OCI-LY7 (cell line): ENCODE measurements around the gene ZEB1.

Source experiments
- CTCF ChIP-seq: fragments of 200-600 bp; sonication (generic); conservative IDR thresholded peaks from 2 replicates; pipeline ENCODE4 v1.5.1; 2014; ENCODE audit warnings: mild to moderate bottlenecking, antibody characterized with exemption, low read length, moderate library complexity, mixed read lengths
- EZH2phosphoT487 ChIP-seq: fragments of 200-600 bp; sonication (generic); IDR thresholded peaks from 2 replicates; pipeline ENCODE4 v1.6.1; 2018; ENCODE audit warnings: low read depth, borderline replicate concordance, mild to moderate bottlenecking, mixed run types, antibody characterized with exemption, low read length, moderate library complexity, mixed read lengths

GRCh38 chr10:31317652-31318381, 1.2 kb upstream of the ZEB1 start:
- TF ChIP-seq CTCF: no peak
- TF ChIP-seq EZH2phosphoT487: no peak
